Measurements from ENCODE around the gene FPGS. TPM values are rescaled to one million over a fixed set of nuclear protein-coding genes. Genes with fewer than 3 reads are reported as not detected.

Gene FPGS
- total and polyA plus RNA-seq, 9 donors, result 18.9 to 209 (median 154) TPM

DNA sequence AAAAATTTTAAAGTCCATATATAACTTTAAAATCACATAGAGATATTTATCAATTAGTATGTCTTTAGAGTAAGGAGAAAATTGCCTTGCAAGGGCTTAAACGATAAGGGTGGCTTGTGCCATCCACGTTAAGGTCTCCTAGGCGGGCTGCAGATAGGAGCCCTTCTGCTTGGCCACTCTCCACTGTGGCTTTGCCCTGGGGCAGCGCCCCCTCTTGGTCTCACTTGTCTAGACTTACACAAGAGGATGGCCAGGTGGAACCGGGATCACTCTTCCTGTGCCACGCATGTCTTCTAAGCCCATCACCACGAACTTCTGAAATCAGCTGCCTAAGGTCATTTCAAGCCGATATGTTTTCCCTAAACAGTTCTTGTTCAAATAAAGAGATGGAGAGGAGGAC lies 2.9 kb downstream of the FPGS start:
- Histone ChIP-seq H3K9me3 (no peaks in the 10 kb centered on the region), H3K4me3 (no peak overlapping the region), H3K4me1 (ENCODE audit: insufficient read depth) (peaks cover 19% of the 10 kb centered on the region), H3K27me3 (no peaks in the 10 kb centered on the region), H3K36me3 (no peaks in the 10 kb centered on the region), H3K27ac (peak overlapping the region in 1 of 2 donors; percentile 31)
- TF ChIP-seq, protein P1, sequence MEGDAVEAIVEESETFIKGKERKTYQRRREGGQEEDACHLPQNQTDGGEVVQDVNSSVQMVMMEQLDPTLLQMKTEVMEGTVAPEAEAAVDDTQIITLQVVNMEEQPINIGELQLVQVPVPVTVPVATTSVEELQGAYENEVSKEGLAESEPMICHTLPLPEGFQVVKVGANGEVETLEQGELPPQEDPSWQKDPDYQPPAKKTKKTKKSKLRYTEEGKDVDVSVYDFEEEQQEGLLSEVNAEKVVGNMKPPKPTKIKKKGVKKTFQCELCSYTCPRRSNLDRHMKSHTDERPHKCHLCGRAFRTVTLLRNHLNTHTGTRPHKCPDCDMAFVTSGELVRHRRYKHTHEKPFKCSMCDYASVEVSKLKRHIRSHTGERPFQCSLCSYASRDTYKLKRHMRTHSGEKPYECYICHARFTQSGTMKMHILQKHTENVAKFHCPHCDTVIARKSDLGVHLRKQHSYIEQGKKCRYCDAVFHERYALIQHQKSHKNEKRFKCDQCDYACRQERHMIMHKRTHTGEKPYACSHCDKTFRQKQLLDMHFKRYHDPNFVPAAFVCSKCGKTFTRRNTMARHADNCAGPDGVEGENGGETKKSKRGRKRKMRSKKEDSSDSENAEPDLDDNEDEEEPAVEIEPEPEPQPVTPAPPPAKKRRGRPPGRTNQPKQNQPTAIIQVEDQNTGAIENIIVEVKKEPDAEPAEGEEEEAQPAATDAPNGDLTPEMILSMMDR (IDR thresholded peaks at IDR 0.05), result no peak
- no peak for TF ChIP-seq EP300 (IDR thresholded peaks at IDR 0.05)
- TF ChIP-seq POLR2A (IDR thresholded peaks at IDR 0.05), result no peak
- intact Hi-C loops (cut with DNase I), result no loop called here
- peak in 2 of 5 donors; percentile 56 for DNase-seq
- 72 to 79% (median 74%) methylated on average over 8 of the region's 8 CpGs for WGBS, 3 donors

DNA sequence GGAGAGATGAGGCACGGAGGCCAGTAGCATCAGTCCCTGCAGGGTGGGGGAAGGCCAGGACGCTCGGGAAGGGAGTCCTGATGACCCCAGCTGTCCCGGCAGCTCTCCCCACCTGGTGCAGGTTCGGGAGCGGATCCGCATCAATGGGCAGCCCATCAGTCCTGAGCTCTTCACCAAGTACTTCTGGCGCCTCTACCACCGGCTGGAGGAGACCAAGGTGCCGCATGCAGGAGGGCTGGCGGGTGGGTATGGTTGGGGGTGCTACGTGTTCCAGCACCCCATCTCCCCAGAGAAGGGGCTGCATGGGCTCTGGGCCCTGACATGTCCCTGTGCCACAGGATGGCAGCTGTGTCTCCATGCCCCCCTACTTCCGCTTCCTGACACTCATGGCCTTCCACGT lies 4.2 kb downstream of the FPGS start:
- H3K27ac ChIP-seq, result peak overlapping the region in 1 of 2 donors; percentile 74
- H3K27me3 ChIP-seq, result no peaks in the 10 kb centered on the region
- H3K4me1 ChIP-seq (ENCODE audit: insufficient read depth), result peaks cover 15% of the 10 kb centered on the region
- intact Hi-C loops (cut with DNase I), result no loop called here
- TF ChIP-seq, protein P1 (IDR thresholded peaks at IDR 0.05), result no peak
- TF ChIP-seq EP300 (IDR thresholded peaks at IDR 0.05) (no peak), POLR2A (IDR thresholded peaks at IDR 0.05) (no peak)
- peak in 1 of 5 donors; percentile 29 for DNase-seq
- no peak overlapping the region for H3K4me3 ChIP-seq
- 91 to 94% (median 93%) methylated on average over 14 of the region's 14 CpGs for WGBS, 3 donors
- H3K9me3 ChIP-seq, result no peaks in the 10 kb centered on the region
- no peaks in the 10 kb centered on the region for H3K36me3 ChIP-seq

DNA sequence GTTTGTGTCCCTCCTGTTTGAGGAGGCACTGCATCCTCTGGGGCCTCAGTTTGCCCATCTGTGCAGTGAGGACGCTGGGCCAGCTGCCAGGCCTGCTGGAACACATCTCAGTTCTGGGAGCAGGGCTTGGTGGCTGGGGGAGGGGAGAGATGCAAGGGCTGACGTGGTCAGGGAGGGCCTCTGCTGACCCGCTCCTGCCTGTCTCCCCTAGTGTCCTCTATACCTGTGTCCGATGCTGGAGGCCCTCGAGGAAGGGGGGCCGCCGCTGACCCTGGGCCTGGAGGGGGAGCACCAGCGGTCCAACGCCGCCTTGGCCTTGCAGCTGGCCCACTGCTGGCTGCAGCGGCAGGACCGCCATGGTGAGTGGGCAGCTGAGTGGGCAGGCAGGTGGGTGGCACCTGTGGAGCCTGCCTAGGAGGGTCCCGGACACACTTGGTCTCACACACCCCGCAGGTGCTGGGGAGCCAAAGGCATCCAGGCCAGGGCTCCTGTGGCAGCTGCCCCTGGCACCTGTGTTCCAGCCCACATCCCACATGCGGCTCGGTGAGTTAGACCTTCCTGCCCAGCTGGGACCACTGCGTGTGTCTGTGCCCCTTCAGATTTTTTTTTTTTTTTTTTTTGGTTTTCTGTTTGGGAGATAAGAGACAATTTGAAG lies 5.8 kb downstream of the FPGS start:
- TF ChIP-seq, protein P1 (IDR thresholded peaks at IDR 0.05), result no peak
- no peak for TF ChIP-seq POLR2A (IDR thresholded peaks at IDR 0.05)
- TF ChIP-seq EP300 (IDR thresholded peaks at IDR 0.05), result no peak
- 72 to 83% (median 74%) methylated on average over 15 to 17 of the region's 17 CpGs for WGBS, 3 donors
- Histone ChIP-seq H3K4me1 (ENCODE audit: insufficient read depth) (peaks cover 14% of the 10 kb centered on the region), H3K4me3 (no peak overlapping the region), H3K36me3 (no peaks in the 10 kb centered on the region), H3K27me3 (no peaks in the 10 kb centered on the region), H3K9me3 (no peaks in the 10 kb centered on the region), H3K27ac (peak overlapping the region; percentile 22 to 74)
- DNase-seq, result peak in 4 of 5 donors; percentile 48 to 72 (median 52)
- intact Hi-C loops (cut with DNase I), result no loop called here

DNA sequence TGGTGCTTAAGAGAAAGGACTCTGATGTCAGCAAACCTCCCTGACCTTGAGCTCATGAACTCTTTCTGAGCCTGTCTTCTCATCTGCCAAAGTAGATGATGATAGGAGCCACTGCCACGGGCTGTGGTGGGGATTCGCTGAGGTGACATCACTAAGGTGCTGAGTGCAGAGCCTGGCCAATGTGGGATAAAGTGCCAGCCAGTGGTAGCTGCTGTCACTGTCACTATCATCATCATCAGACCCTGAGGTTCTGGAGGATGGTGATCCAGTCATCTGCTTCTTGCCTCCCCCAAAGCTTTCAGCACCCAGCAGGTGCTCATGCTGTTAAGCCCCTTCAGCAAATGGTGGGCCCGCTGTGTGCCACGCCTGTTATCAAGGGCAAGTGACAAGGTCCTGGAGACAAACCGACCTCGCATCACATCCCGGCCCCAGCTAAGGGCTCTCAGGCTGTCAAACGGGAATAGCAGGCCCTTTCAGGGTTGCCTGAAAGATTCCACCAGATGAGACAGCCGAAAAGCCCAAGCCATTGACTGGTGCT lies 6.4 kb downstream of the FPGS start:
- no peaks in the 10 kb centered on the region for H3K36me3 ChIP-seq
- no peaks in the 10 kb centered on the region for H3K27me3 ChIP-seq
- H3K4me3 ChIP-seq, result no peak overlapping the region
- WGBS, 3 donors, result 60 to 75% (median 69%) methylated on average over 9 of the region's 9 CpGs
- H3K9me3 ChIP-seq, result no peaks in the 10 kb centered on the region
- peaks cover 12% of the 10 kb centered on the region for H3K4me1 ChIP-seq (ENCODE audit: insufficient read depth)
- TF ChIP-seq, protein P1 (IDR thresholded peaks at IDR 0.05), result no peak
- TF ChIP-seq EP300 (IDR thresholded peaks at IDR 0.05) (no peak), POLR2A (IDR thresholded peaks at IDR 0.05) (no peak)
- peak in 2 of 5 donors; percentile 25 to 32 for DNase-seq
- peak overlapping the region; percentile 22 to 74 for H3K27ac ChIP-seq
- intact Hi-C loops (cut with DNase I), result no loop called here

Data from ovary (tissue), 9 donors.